ENCODE measurements around the gene C2CD2L. TPM values are rescaled to one million over a fixed set of nuclear protein-coding genes. Genes with fewer than 3 reads are reported as not detected.
"Not testable (repeated sequence)": the region's sequence is repeated elsewhere in the genome, so short reads cannot be mapped to it uniquely, and the experiment has no call there.

The C2CD2L gene
- 10 to 100 TPM; 14.9 to 21.7 (median 17.8) TPM for polyA plus RNA-seq
- long read RNA-seq, donor 1, partial matches to known transcripts = 0 of 2 reads
- long read RNA-seq, donor 1, other reads (novel, unspliced or antisense) = 0 of 2 reads
- long read RNA-seq, donor 2 = 0 reads
- long read RNA-seq, donor 3, partial matches to known transcripts = 0 of 1 reads
- long read RNA-seq, donor 3, other reads (novel, unspliced or antisense) = 0 of 1 reads
- long read RNA-seq, donor 4 = 0 reads
- long read RNA-seq, donor 5 = 0 reads
- long read RNA-seq, donor 6 = 0 reads
- long read RNA-seq, donor 7 = 0 reads
- long read RNA-seq, donor 8 = 0 reads
- long read RNA-seq, donor 9, full-length matches to known transcripts = 2 of 2 reads
- long read RNA-seq, donor 9, partial matches to known transcripts = 0 of 2 reads
- long read RNA-seq, donor 9, other reads (novel, unspliced or antisense) = 0 of 2 reads
- long read RNA-seq, donor 10, partial matches to known transcripts = 0 of 2 reads
- long read RNA-seq, donor 10, other reads (novel, unspliced or antisense) = 0 of 2 reads

- H3K4me1 ChIP-seq (ENCODE audit: control insufficient read depth in 3 of 3, insufficient read depth in 2 of 3, low read depth in 1 of 3, low read length in 2 of 3) = peaks cover 8 to 38% (median 12%) of the 10 kb centered on the region in 3 donors
- H3K36me3 ChIP-seq (ENCODE audit: control insufficient read depth in 3 of 3, insufficient read depth in 2 of 3, low read depth in 1 of 3, low read length in 3 of 3) = peaks cover 11 to 27% (median 11%) of the 10 kb centered on the region in 3 donors
- H3K27ac ChIP-seq (ENCODE audit: low read depth in 1 of 3, low read length in 2 of 3) = peak within 1 kb of the TSS; percentile 85 to 88 (median 85)
- no peak for FAIRE-seq
- DNase-seq = peak; percentile 96
- no peaks in the 10 kb centered on the region for H3K27me3 ChIP-seq (ENCODE audit: control insufficient read depth in 3 of 3, insufficient read depth in 3 of 3, low read length in 3 of 3)
- H3K9me3 ChIP-seq (ENCODE audit: control insufficient read depth in 2 of 2, insufficient read depth in 1 of 2, low read depth in 1 of 2, low read length in 1 of 2) = no peaks in the 10 kb centered on the region
- H3K4me3 ChIP-seq (ENCODE audit: low read depth in 1 of 3, low read length in 3 of 3) = peak within 1 kb of the TSS; percentile 81 to 98 (median 81)
- 1 to 2% (median 2%) methylated on average over 44 to 49 of the region's 49 CpGs for WGBS, 3 donors
These were observed at the start of gene C2CD2L for GRCh38 chr11:119106564-119107537. Gene C2CD2L (plus strand): TSS chr11:119107344. CDS start chr11:119107742, 398 bp downstream.

- WGBS, 3 donors = 88 to 92% (median 92%) methylated on average over 16 to 31 of the region's 35 CpGs
- not testable (repeated sequence) for FAIRE-seq
These were observed 48.0 kb upstream of the C2CD2L start for GRCh38 chr11:119059128-119059527.

GRCh38 chr11:119061256-119061655, 45.9 kb upstream of the C2CD2L start:
- H3K27ac ChIP-seq (ENCODE audit: low read depth in 1 of 3, low read length in 2 of 3) = no peak overlapping the region
- no peaks in the 10 kb centered on the region for H3K9me3 ChIP-seq (ENCODE audit: control insufficient read depth in 2 of 2, insufficient read depth in 1 of 2, low read depth in 1 of 2, low read length in 1 of 2)
- H3K36me3 ChIP-seq (ENCODE audit: control insufficient read depth in 3 of 3, insufficient read depth in 2 of 3, low read depth in 1 of 3, low read length in 3 of 3) = peaks cover 0 to 9% (median 2%) of the 10 kb centered on the region in 3 donors
- FAIRE-seq (no peak), DNase-seq (no peak)
- H3K4me3 ChIP-seq (ENCODE audit: low read depth in 1 of 3, low read length in 3 of 3) = no peak overlapping the region
- H3K27me3 ChIP-seq (ENCODE audit: control insufficient read depth in 3 of 3, insufficient read depth in 3 of 3, low read length in 3 of 3) = no peaks in the 10 kb centered on the region
- WGBS, 3 donors = 91 to 98% (median 95%) methylated on average over 3 of the region's 3 CpGs
- no peaks in the 10 kb centered on the region for H3K4me1 ChIP-seq (ENCODE audit: control insufficient read depth in 3 of 3, insufficient read depth in 2 of 3, low read depth in 1 of 3, low read length in 2 of 3)

More at GRCh38 chr11:119059128-119059527, 48.0 kb upstream of the C2CD2L start:
- not testable (repeated sequence) for H3K4me3 ChIP-seq (ENCODE audit: low read depth in 1 of 3, low read length in 3 of 3); H3K27ac ChIP-seq (ENCODE audit: low read depth in 1 of 3, low read length in 2 of 3); H3K9me3 ChIP-seq (ENCODE audit: control insufficient read depth in 2 of 2, insufficient read depth in 1 of 2, low read depth in 1 of 2, low read length in 1 of 2); DNase-seq; H3K4me1 ChIP-seq (ENCODE audit: control insufficient read depth in 3 of 3, insufficient read depth in 2 of 3, low read depth in 1 of 3, low read length in 2 of 3); H3K27me3 ChIP-seq (ENCODE audit: control insufficient read depth in 3 of 3, insufficient read depth in 3 of 3, low read length in 3 of 3)
- H3K36me3 ChIP-seq (ENCODE audit: control insufficient read depth in 3 of 3, insufficient read depth in 2 of 3, low read depth in 1 of 3, low read length in 3 of 3) = peaks cover 2 to 19% (median 8%) of the 10 kb centered on the region in 3 donors

- Histone ChIP-seq H3K27ac (ENCODE audit: low read depth in 1 of 3, low read length in 2 of 3) (no peak overlapping the region), H3K4me1 (ENCODE audit: control insufficient read depth in 3 of 3, insufficient read depth in 2 of 3, low read depth in 1 of 3, low read length in 2 of 3) (peaks cover 0 to 4% (median 0%) of the 10 kb centered on the region in 3 donors), H3K36me3 (ENCODE audit: control insufficient read depth in 3 of 3, insufficient read depth in 2 of 3, low read depth in 1 of 3, low read length in 3 of 3) (peaks cover 0 to 9% (median 2%) of the 10 kb centered on the region in 3 donors), H3K9me3 (ENCODE audit: control insufficient read depth in 2 of 2, insufficient read depth in 1 of 2, low read depth in 1 of 2, low read length in 1 of 2) (no peaks in the 10 kb centered on the region), H3K27me3 (ENCODE audit: control insufficient read depth in 3 of 3, insufficient read depth in 3 of 3, low read length in 3 of 3) (no peaks in the 10 kb centered on the region), H3K4me3 (ENCODE audit: low read depth in 1 of 3, low read length in 3 of 3) (no peak overlapping the region)
- 47 to 64% (median 62%) methylated on average over 5 of the region's 5 CpGs for WGBS, 3 donors
- DNase-seq = no peak
- FAIRE-seq = no peak
These were observed 44.4 kb upstream of the C2CD2L start for GRCh38 chr11:119062779-119063178.

GRCh38 chr11:119065369-119065768, 41.8 kb upstream of the C2CD2L start:
- Histone ChIP-seq H3K4me3 (ENCODE audit: low read depth in 1 of 3, low read length in 3 of 3) (no peak overlapping the region), H3K36me3 (ENCODE audit: control insufficient read depth in 3 of 3, insufficient read depth in 2 of 3, low read depth in 1 of 3, low read length in 3 of 3) (peaks cover 0 to 13% (median 4%) of the 10 kb centered on the region in 3 donors), H3K4me1 (ENCODE audit: control insufficient read depth in 3 of 3, insufficient read depth in 2 of 3, low read depth in 1 of 3, low read length in 2 of 3) (peaks cover 0 to 9% (median 0%) of the 10 kb centered on the region in 3 donors), H3K9me3 (ENCODE audit: control insufficient read depth in 2 of 2, insufficient read depth in 1 of 2, low read depth in 1 of 2, low read length in 1 of 2) (no peaks in the 10 kb centered on the region), H3K27ac (ENCODE audit: low read depth in 1 of 3, low read length in 2 of 3) (no peak overlapping the region), H3K27me3 (ENCODE audit: control insufficient read depth in 3 of 3, insufficient read depth in 3 of 3, low read length in 3 of 3) (no peaks in the 10 kb centered on the region)
- FAIRE-seq = no peak
- WGBS, 3 donors = 43 to 57% (median 49%) methylated on average over 4 of the region's 4 CpGs
- peak; percentile 40 to 58 for DNase-seq

DNA sequence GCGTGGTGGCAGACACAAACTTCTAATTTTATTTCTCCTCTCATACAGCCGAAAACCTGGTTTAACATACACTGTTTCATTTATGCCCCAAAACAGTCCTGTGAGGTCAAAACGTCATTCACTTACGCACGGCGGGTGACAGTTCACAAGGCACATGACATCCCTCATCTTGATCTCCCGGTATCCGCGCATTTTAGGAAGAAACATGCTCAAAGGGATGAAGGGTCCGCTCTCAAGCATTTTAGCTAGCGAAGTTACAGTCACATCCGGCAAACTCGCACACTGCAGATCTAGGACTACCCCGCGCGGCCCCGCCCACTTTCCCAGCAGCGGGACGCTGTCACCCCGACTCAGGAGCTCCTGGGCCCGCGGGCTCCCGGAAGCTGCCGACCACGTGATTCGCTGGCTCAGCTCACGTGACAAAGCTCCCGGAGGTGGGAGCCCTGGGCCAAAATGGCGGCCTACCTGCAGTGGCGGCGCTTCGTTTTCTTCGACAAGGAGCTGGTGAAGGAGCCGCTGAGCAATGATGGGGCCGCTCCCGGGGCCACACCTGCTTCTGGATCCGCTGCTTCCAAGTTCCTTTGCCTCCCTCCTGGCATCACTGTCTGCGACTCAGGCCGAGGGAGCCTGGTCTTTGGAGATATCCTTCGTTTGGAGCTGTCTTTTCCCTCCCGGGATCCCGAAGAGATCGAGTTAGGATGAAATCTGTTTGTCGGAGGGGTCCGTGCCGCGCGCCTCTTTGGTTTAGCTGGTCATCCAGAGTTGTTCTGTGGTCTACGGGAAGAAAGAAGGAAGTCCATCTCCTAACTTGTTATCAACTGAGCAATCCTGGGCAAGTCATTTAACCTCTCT, 39.5 kb upstream of the C2CD2L start, which contains the start of gene VPS11:
Gene VPS11 (plus strand): TSS at position 448 of the 852 bp plus-strand sequence. CDS start 6 bp downstream, at position 454.
- peak within 1 kb of the TSS; percentile 61 to 95 (median 70) for H3K27ac ChIP-seq (ENCODE audit: low read depth in 1 of 3, low read length in 2 of 3)
- H3K4me3 ChIP-seq (ENCODE audit: low read depth in 1 of 3, low read length in 3 of 3) = peak within 1 kb of the TSS; percentile 47 to 94 (median 78)
- H3K27me3 ChIP-seq (ENCODE audit: control insufficient read depth in 3 of 3, insufficient read depth in 3 of 3, low read length in 3 of 3) = no peaks in the 10 kb centered on the region
- H3K36me3 ChIP-seq (ENCODE audit: control insufficient read depth in 3 of 3, insufficient read depth in 2 of 3, low read depth in 1 of 3, low read length in 3 of 3) = peaks cover 6 to 33% (median 9%) of the 10 kb centered on the region in 3 donors
- DNase-seq (peak; percentile 98), FAIRE-seq (no peak)
- WGBS, 3 donors = 0% methylated on average over 49 of the region's 49 CpGs
- H3K9me3 ChIP-seq (ENCODE audit: control insufficient read depth in 2 of 2, insufficient read depth in 1 of 2, low read depth in 1 of 2, low read length in 1 of 2) = no peaks in the 10 kb centered on the region
- peaks cover 0 to 9% (median 0%) of the 10 kb centered on the region in 3 donors for H3K4me1 ChIP-seq (ENCODE audit: control insufficient read depth in 3 of 3, insufficient read depth in 2 of 3, low read depth in 1 of 3, low read length in 2 of 3)

DNA sequence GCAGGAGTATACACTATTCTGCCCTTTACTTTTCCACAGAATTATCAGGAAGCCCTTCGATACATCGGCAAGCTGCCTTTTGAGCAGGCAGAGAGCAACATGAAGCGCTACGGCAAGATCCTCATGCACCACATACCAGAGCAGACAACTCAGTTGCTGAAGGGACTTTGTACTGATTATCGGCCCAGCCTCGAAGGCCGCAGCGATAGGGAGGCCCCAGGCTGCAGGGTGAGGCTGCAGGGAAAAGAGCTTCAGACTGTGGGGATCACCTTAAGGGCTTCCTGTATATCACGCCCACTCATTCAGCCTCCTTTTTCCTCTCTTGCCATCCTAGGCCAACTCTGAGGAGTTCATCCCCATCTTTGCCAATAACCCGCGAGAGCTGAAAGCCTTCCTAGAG, 29.3 kb upstream of the C2CD2L start:
- no peaks in the 10 kb centered on the region for H3K9me3 ChIP-seq (ENCODE audit: control insufficient read depth in 2 of 2, insufficient read depth in 1 of 2, low read depth in 1 of 2, low read length in 1 of 2)
- H3K36me3 ChIP-seq (ENCODE audit: control insufficient read depth in 3 of 3, insufficient read depth in 2 of 3, low read depth in 1 of 3, low read length in 3 of 3) = peaks cover 19 to 93% (median 26%) of the 10 kb centered on the region in 3 donors
- peaks cover 0 to 52% (median 13%) of the 10 kb centered on the region in 3 donors for H3K4me1 ChIP-seq (ENCODE audit: control insufficient read depth in 3 of 3, insufficient read depth in 2 of 3, low read depth in 1 of 3, low read length in 2 of 3)
- H3K27ac ChIP-seq (ENCODE audit: low read depth in 1 of 3, low read length in 2 of 3) = peak overlapping the region; percentile 18 to 81 (median 79)
- FAIRE-seq (no peak), DNase-seq (peak; percentile 83 to 90)
- H3K4me3 ChIP-seq (ENCODE audit: low read depth in 1 of 3, low read length in 3 of 3) = no peak overlapping the region
- WGBS, 3 donors = 20 to 67% (median 42%) methylated on average over 11 of the region's 11 CpGs
- H3K27me3 ChIP-seq (ENCODE audit: control insufficient read depth in 3 of 3, insufficient read depth in 3 of 3, low read length in 3 of 3) = no peaks in the 10 kb centered on the region
